ENCODE measurements around the gene CXCR5. TPM values are rescaled to one million over a fixed set of nuclear protein-coding genes. Genes with fewer than 3 reads are reported as not detected.

CXCR5 gene
- total RNA-seq, 2 experiments from 2014 or later: 0.60 to 0.92 TPM

GRCh38 chr11:118895093-118896039, 11.7 kb downstream of the CXCR5 start:
- H3K9me3 Mint-ChIP-seq: no peaks in the 10 kb centered on the region
- H3K4me3 Mint-ChIP-seq: peak overlapping the region; percentile 67
- no peaks in the 10 kb centered on the region for H3K27me3 Mint-ChIP-seq
- H3K27ac Mint-ChIP-seq: peak overlapping the region; percentile 95
- H3K36me3 Mint-ChIP-seq (ENCODE audit: low read depth): peaks cover 6% of the 10 kb centered on the region
- ChIA-PET CTCF (interaction anchor here (0.6 to 3.1 kb wide), 20 partner anchors 9 to 237 kb away, joined by 3 to 18 read pairs (median 5); partner anchors contain the start of genes CXCR5 and DDX6), POLR2A (interaction anchor here (0.6 to 3.3 kb wide), 25 partner anchors 9 to 205 kb away, joined by 3 to 54 read pairs (median 4); partner anchors contain the start of genes BCL9L, CXCR5 and DDX6)
- H3K4me1 Mint-ChIP-seq (ENCODE audit: low read depth): peaks cover 74% of the 10 kb centered on the region
- intact Hi-C loops (cut with micrococcal nuclease): no loop called here
- no peak for TF ChIP-seq CTCF (IDR thresholded peaks at IDR 0.05)
- ATAC-seq (peak; percentile 86), DNase-seq (peak; percentile 88)

GRCh38 chr11:118896472-118896913, 12.8 kb downstream of the CXCR5 start:
- peaks cover 16% of the 10 kb centered on the region for H3K36me3 Mint-ChIP-seq (ENCODE audit: low read depth)
- no peaks in the 10 kb centered on the region for H3K9me3 Mint-ChIP-seq
- intact Hi-C loops (cut with micrococcal nuclease): no loop called here

GRCh38 chr11:118896921-118897591, 13.4 kb downstream of the CXCR5 start:
- no peak for DNase-seq
- H3K36me3 Mint-ChIP-seq (ENCODE audit: low read depth): peaks cover 18% of the 10 kb centered on the region
- CTCF ChIA-PET: interaction anchor here (1.0 to 3.1 kb wide), 2 partner anchors 12 to 34 kb away, joined by 3 to 15 read pairs; no protein-coding TSS in a partner anchor
- intact Hi-C loops (cut with micrococcal nuclease): no loop called here
- ATAC-seq: no peak
- no peak overlapping the region for H3K4me3 Mint-ChIP-seq
- TF ChIP-seq CTCF (IDR thresholded peaks at IDR 0.05): no peak
- H3K9me3 Mint-ChIP-seq: no peaks in the 10 kb centered on the region
- no peaks in the 10 kb centered on the region for H3K27me3 Mint-ChIP-seq
- POLR2A ChIA-PET: interaction anchor here (0.8 to 2.9 kb wide), 6 partner anchors 7 to 107 kb away, joined by 3 to 54 read pairs (median 6); partner anchors contain the start of genes CXCR5 and DDX6
- H3K4me1 Mint-ChIP-seq (ENCODE audit: low read depth): peaks cover 65% of the 10 kb centered on the region
- H3K27ac Mint-ChIP-seq: peak overlapping the region; percentile 95

More at GRCh38 chr11:118896472-118896913, 12.8 kb downstream of the CXCR5 start:
- Mint-ChIP-seq H3K27ac (peak overlapping the region; percentile 95), H3K4me1 (ENCODE audit: low read depth) (peaks cover 68% of the 10 kb centered on the region), H3K27me3 (no peaks in the 10 kb centered on the region), H3K4me3 (no peak overlapping the region)
- POLR2A ChIA-PET: interaction anchor here (0.6 to 3.3 kb wide), 12 partner anchors 8 to 206 kb away, joined by 3 to 54 read pairs (median 4); partner anchors contain the start of genes CXCR5 and DDX6
- CTCF ChIA-PET: interaction anchor here (1.0 to 3.1 kb wide), 3 partner anchors 20 to 57 kb away, joined by 3 to 15 read pairs (median 6); no protein-coding TSS in a partner anchor
- ATAC-seq: no peak
- TF ChIP-seq CTCF (IDR thresholded peaks at IDR 0.05): no peak
- no peak for DNase-seq

- no peak for TF ChIP-seq CTCF (IDR thresholded peaks at IDR 0.05)
- DNase-seq: no peak
- H3K27me3 Mint-ChIP-seq: no peaks in the 10 kb centered on the region
- intact Hi-C loops (cut with micrococcal nuclease): no loop called here
- no peak for ATAC-seq
- CTCF ChIA-PET: interaction anchor here (1.0 to 1.2 kb wide), 2 partner anchors 11 to 32 kb away, joined by 3 to 4 read pairs; no protein-coding TSS in a partner anchor
- peaks cover 19% of the 10 kb centered on the region for H3K36me3 Mint-ChIP-seq (ENCODE audit: low read depth)
- H3K9me3 Mint-ChIP-seq: no peaks in the 10 kb centered on the region
- POLR2A ChIA-PET: interaction anchor here (0.6 to 1.5 kb wide), 2 partner anchors 13 to 29 kb away, joined by 3 to 5 read pairs; no protein-coding TSS in a partner anchor
- H3K4me1 Mint-ChIP-seq (ENCODE audit: low read depth): peaks cover 58% of the 10 kb centered on the region
- no peak overlapping the region for H3K4me3 Mint-ChIP-seq
- peak overlapping the region; percentile 95 for H3K27ac Mint-ChIP-seq
Measured at GRCh38 chr11:118897721-118898310, 14.1 kb downstream of the CXCR5 start.
